GM19351 (cell line): Measurements from ENCODE around the gene NPAS4.
"Not testable (repeated sequence)": the region's sequence is repeated elsewhere in the genome, so short reads cannot be mapped to it uniquely, and the experiment has no call there.

Experiments
- ATAC-seq: cut with Tn5 transposase; IDR thresholded peaks from one replicate; pipeline ENCODE4 v1.9.1; 2021; ENCODE audit warnings: mild to moderate bottlenecking, moderate library complexity; ENCODE audit not compliant: unreplicated experiment

NPAS4 gene

GRCh38 chr11:66417000-66417399 is 3.8 kb upstream of the NPAS4 start:
- no peak for ATAC-seq

- ATAC-seq = no peak
These were observed 2.5 kb upstream of the NPAS4 start for GRCh38 chr11:66418168-66418985.

- no peak for ATAC-seq
These were observed 1.9 kb upstream of the NPAS4 start for GRCh38 chr11:66418986-66419308.

GRCh38 chr11:66419825-66420224 is 1.0 kb upstream of the NPAS4 start:
- no peak for ATAC-seq

- ATAC-seq = no peak
These were observed 814 bp downstream of the NPAS4 start for GRCh38 chr11:66421492-66422205.

GRCh38 chr11:66426314-66426713 is 5.5 kb downstream of the NPAS4 start:
- ATAC-seq = no peak

GRCh38 chr11:66428933-66429332 is 8.1 kb downstream of the NPAS4 start:
- ATAC-seq = no peak

- no peak for ATAC-seq
These were observed 9.3 kb downstream of the NPAS4 start for GRCh38 chr11:66429983-66430602.

- not testable (repeated sequence) for ATAC-seq
These were observed 10.5 kb downstream of the NPAS4 start for GRCh38 chr11:66431287-66431686.

- ATAC-seq = not testable (repeated sequence)
These were observed 11.1 kb downstream of the NPAS4 start for GRCh38 chr11:66431871-66432329.

- ATAC-seq = no peak
These were observed 11.8 kb downstream of the NPAS4 start for GRCh38 chr11:66432597-66432996.

GRCh38 chr11:66437979-66438503 is 17.2 kb downstream of the NPAS4 start:
- no peak for ATAC-seq

- peak; percentile 93 for ATAC-seq
These were observed 17.9 kb downstream of the NPAS4 start, which contains the start of gene MRPL11 for GRCh38 chr11:66438504-66439466. Gene MRPL11 (minus strand): TSS chr11:66438848. CDS start chr11:66438754, 94 bp downstream.

- ATAC-seq = not testable (repeated sequence)
These were observed 19.5 kb downstream of the NPAS4 start for GRCh38 chr11:66440101-66440939.

GRCh38 chr11:66440940-66441282 is 20.1 kb downstream of the NPAS4 start:
- not testable (repeated sequence) for ATAC-seq

GRCh38 chr11:66443602-66444001 is 22.8 kb downstream of the NPAS4 start:
- no peak for ATAC-seq

- no peak for ATAC-seq
These were observed 26.2 kb downstream of the NPAS4 start for GRCh38 chr11:66447012-66447411.

GRCh38 chr11:66448523-66448922 is 27.7 kb downstream of the NPAS4 start:
- ATAC-seq = no peak

GRCh38 chr11:66450560-66450959 is 29.7 kb downstream of the NPAS4 start:
- no peak for ATAC-seq
